Esophagus squamous epithelium (tissue), 4 donors: ENCODE results near the gene RGS9.
"Not testable (repeated sequence)": the region's sequence is repeated elsewhere in the genome, so short reads cannot be mapped to it uniquely, and the experiment has no call there.

Experiments
- POLR2A ChIP-seq, 4 donors: fragments of 450-650 bp; IDR thresholded peaks; one replicate each; pipeline ENCODE4 v1.6.1; 2017; ENCODE audit warnings: antibody characterized with exemption in 4 of 4, mild to moderate bottlenecking in 4 of 4, moderate library complexity in 3 of 4
- TF ChIP-seq, protein P1 (sequence below), 6 experiments: fragments of 450-650 bp in 4 of 6; fragments of 200-600 bp in 2 of 6; sonication (generic) in 2 of 6; IDR thresholded peaks; one replicate each; pipeline ENCODE4 v1.5.1; 2016 to 2019; ENCODE audit warnings: antibody characterized with exemption in 6 of 6, mild to moderate bottlenecking in 4 of 6, moderate library complexity in 4 of 6

DNA sequence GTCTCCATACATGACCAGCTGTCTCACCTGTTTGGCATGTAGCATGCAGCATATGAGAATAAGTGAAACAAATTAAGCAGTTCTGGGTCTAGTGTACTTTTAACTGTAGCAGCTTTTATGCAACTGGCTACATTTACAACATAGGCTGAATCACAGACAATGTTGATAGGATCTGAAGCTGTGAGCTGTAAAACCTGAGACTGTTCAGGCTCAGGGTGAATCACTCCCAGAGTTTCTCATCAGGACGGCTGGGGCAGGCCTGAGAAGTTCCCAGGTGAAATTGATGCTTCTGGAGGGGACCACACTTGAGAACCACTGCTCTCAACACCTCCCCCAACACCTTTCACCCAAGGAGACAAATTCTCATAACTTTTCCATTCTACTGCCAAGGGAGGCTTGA, 70.3 kb downstream of the RGS9 start:
- TF ChIP-seq, protein P1, sequence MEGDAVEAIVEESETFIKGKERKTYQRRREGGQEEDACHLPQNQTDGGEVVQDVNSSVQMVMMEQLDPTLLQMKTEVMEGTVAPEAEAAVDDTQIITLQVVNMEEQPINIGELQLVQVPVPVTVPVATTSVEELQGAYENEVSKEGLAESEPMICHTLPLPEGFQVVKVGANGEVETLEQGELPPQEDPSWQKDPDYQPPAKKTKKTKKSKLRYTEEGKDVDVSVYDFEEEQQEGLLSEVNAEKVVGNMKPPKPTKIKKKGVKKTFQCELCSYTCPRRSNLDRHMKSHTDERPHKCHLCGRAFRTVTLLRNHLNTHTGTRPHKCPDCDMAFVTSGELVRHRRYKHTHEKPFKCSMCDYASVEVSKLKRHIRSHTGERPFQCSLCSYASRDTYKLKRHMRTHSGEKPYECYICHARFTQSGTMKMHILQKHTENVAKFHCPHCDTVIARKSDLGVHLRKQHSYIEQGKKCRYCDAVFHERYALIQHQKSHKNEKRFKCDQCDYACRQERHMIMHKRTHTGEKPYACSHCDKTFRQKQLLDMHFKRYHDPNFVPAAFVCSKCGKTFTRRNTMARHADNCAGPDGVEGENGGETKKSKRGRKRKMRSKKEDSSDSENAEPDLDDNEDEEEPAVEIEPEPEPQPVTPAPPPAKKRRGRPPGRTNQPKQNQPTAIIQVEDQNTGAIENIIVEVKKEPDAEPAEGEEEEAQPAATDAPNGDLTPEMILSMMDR (IDR thresholded peaks at IDR 0.05) = not testable (repeated sequence)
- TF ChIP-seq POLR2A (IDR thresholded peaks at IDR 0.05) = not testable (repeated sequence)
